ENCODE results near the gene ZC3H10. TPM values are rescaled to one million over a fixed set of nuclear protein-coding genes. Genes with fewer than 3 reads are reported as not detected.

The ZC3H10 gene
- total RNA-seq, 1 experiment from 2014 or later = 5.6 TPM

DNA sequence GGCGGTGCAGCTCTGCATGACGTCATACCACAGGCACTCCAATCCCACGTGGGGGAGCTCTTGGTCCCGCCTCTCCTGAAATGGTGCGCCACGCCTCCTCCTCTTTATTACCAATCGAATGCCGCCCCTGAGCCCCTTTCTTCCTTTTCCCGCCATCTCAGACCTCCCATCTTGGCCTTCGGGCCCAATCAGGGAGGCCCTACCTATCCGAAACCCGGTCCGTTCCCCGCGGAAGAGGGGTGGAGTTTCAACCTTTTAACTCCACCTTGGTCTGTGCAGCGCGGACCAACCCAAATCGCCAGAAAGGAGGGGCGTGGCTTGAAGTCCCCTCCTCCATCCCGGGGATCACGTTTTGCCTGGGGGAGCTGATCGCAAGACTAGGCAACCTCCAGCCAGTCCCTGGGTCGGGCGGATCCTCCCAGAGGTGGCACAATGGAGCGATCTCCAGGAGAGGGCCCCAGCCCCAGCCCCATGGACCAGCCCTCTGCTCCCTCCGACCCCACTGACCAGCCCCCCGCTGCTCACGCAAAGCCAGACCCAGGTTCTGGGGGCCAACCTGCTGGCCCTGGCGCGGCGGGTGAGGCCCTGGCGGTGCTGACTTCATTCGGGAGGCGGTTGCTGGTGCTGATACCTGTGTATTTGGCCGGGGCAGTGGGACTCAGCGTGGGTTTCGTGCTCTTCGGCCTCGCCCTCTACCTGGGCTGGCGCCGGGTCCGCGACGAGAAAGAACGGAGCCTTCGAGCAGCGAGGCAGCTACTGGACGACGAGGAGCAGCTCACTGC lies 10.0 kb downstream of the ZC3H10 start, which contains the start of gene ESYT1:
Gene ESYT1 (plus strand): TSS at position 380 of the 782 bp plus-strand sequence. CDS start 53 bp downstream, at position 433.
- DNase-seq (peak; percentile 100), ATAC-seq (peak; percentile 90)
- Histone ChIP-seq H3K4me3 (ENCODE audit: low read length) (peak within 1 kb of the TSS; percentile 96), H3K27me3 (ENCODE audit: low read length) (no peaks in the 10 kb centered on the region), H3K4me1 (ENCODE audit: insufficient read depth, low read length) (peaks cover 33% of the 10 kb centered on the region), H3K9me3 (ENCODE audit: low read length) (no peaks in the 10 kb centered on the region), H3K27ac (ENCODE audit: low read length) (peak within 1 kb of the TSS; percentile 39; the same call in 1 of the 2 replicates), H3K36me3 (ENCODE audit: low read depth, low read length) (peaks cover 20% of the 10 kb centered on the region; the same call in 1 of the 2 replicates), H3K4me2 (ENCODE audit: low read length) (peak within 1 kb of the TSS; percentile 100), H2AFZ (ENCODE audit: low read length) (peak within 1 kb of the TSS; percentile 85), H3K9ac (ENCODE audit: low read length) (peak within 1 kb of the TSS; percentile 84), H3F3A (ENCODE audit: low read length, unreplicated experiment) (no peaks in the 10 kb centered on the region), H3K79me2 (ENCODE audit: low read length) (peaks cover 25% of the 10 kb centered on the region), H3K9me2 (replicated peaks; ENCODE audit: low read length) (no peaks in the 10 kb centered on the region), H4K20me1 (ENCODE audit: low read length) (no peaks in the 10 kb centered on the region)
- ChIA-PET POLR2A (ENCODE audit: unreplicated experiment) (interaction anchor here (0.6 to 1.4 kb wide), 8 partner anchors 10 to 231 kb away, joined by 3 to 17 read pairs (median 4); partner anchors contain the start of genes MYL6, PA2G4, RNF41 and SMARCC2), CTCF (interaction anchor here (0.5 to 1.8 kb wide), 7 partner anchors 9 to 132 kb away, joined by 3 to 17 read pairs (median 4); partner anchors contain the start of genes SMARCC2 and ZC3H10)
- TSS peak; percentile 63 for BruUV-seq (replicated peaks)
- TF ChIP-seq CTCF (conservative IDR thresholded peaks at IDR 0.05; ENCODE audit: low read depth, low read length) = no peak
- no peak for TF ChIP-seq EZH2phosphoT487 (IDR thresholded peaks at IDR 0.05; ENCODE audit: borderline replicate concordance, low read length)
- no peak for TF ChIP-seq EZH2 (IDR thresholded peaks at IDR 0.05; ENCODE audit: low read length, unreplicated experiment)
- intact Hi-C loops (cut with micrococcal nuclease) = loop anchor here (2.0 kb wide), 1 partner anchor 61 kb away; the partner anchor contains the start of gene SMARCC2

DNA sequence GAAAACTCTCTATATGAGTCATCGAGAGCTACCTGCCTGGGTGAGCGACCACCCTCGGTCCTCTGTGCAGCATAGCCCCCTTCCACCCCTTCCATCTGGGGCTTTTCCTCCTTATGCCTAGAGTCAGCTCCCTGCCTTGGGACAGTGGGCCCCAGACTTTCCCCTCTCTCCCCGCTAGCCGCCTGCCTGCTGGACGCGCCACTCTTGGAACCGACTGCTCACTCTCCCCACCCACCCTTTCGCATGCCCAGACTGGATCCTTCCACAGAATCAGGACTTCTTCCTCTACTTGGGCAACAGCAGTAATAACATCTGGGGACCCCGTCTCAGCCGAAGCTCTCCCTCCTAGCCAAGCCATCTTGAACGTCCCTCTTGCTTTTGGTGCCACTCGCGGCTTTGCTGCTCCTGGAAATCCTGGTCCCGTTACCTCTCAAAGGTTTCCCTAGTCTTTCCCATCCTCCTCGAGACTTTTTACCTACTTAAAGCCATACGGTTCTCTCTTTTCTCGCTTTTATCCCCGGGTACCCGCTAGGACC lies 10.7 kb downstream of the ZC3H10 start:
- intact Hi-C loops (cut with micrococcal nuclease) = no loop called here
- no peak for TF ChIP-seq EZH2phosphoT487 (IDR thresholded peaks at IDR 0.05; ENCODE audit: borderline replicate concordance, low read length)
- no peak for TF ChIP-seq CTCF (conservative IDR thresholded peaks at IDR 0.05; ENCODE audit: low read depth, low read length)
- no peak for TF ChIP-seq EZH2 (IDR thresholded peaks at IDR 0.05; ENCODE audit: low read length, unreplicated experiment)
- H3K27ac ChIP-seq (ENCODE audit: low read length) = no peak overlapping the region; the same call in 1 of the 2 replicates
- ATAC-seq (peak; percentile 6), DNase-seq (no peak)
- peaks cover 26% of the 10 kb centered on the region for H3K36me3 ChIP-seq (ENCODE audit: low read depth, low read length)
- H3K9me3 ChIP-seq (ENCODE audit: low read length) = no peaks in the 10 kb centered on the region
- peak overlapping the region; percentile 85 for H2AFZ ChIP-seq (ENCODE audit: low read length)
- H3K27me3 ChIP-seq (ENCODE audit: low read length) = no peaks in the 10 kb centered on the region
- CTCF ChIA-PET = interaction anchor here (1.7 to 1.8 kb wide), 2 partner anchors 10 to 60 kb away, joined by 11 to 17 read pairs; partner anchors contain the start of genes SMARCC2 and ZC3H10
- H3K9me2 ChIP-seq (replicated peaks; ENCODE audit: low read length) = no peaks in the 10 kb centered on the region
- H3K4me1 ChIP-seq (ENCODE audit: insufficient read depth, low read length) = peaks cover 33% of the 10 kb centered on the region
- POLR2A ChIA-PET (ENCODE audit: unreplicated experiment) = interaction anchor here (0.6 to 1.4 kb wide), 5 partner anchors 30 to 93 kb away, joined by 4 to 17 read pairs (median 4); partner anchors contain the start of genes MYL6 and RNF41
- H3F3A ChIP-seq (ENCODE audit: low read length, unreplicated experiment) = no peaks in the 10 kb centered on the region
- H4K20me1 ChIP-seq (ENCODE audit: low read length) = no peaks in the 10 kb centered on the region
- no TSS peak for BruUV-seq (replicated peaks)
- peak overlapping the region; percentile 84 for H3K9ac ChIP-seq (ENCODE audit: low read length)
- H3K4me3 ChIP-seq (ENCODE audit: low read length) = peak overlapping the region; percentile 96
- peak overlapping the region; percentile 100 for H3K4me2 ChIP-seq (ENCODE audit: low read length)
- peaks cover 25% of the 10 kb centered on the region for H3K79me2 ChIP-seq (ENCODE audit: low read length)
